HCT116 (cell line): ENCODE results near the gene KCNMB1.

Experiments used
- CBX3 ChIP-seq: IDR thresholded peaks from 2 replicates; pipeline ENCODE4 v1.6.1; 2012; ENCODE audit warnings: low read depth
- CTCF ChIP-seq, 3 experiments: fragments of 200-600 bp in 1 of 3; sonication (generic) in 1 of 3; IDR thresholded peaks in 2 of 3; conservative IDR thresholded peaks in 1 of 3; 2 replicates each; pipeline ENCODE4 v1.5.1; 2012 to 2017; ENCODE audit warnings: low read depth in 2 of 3, low read length in 2 of 3, antibody characterized with exemption in 1 of 3, borderline replicate concordance in 1 of 3, control low read depth in 1 of 3, mild to moderate bottlenecking in 1 of 3, mixed read lengths in 1 of 3, mixed run types in 1 of 3, moderate library complexity in 1 of 3; ENCODE audit not compliant: insufficient read depth in 1 of 3
- EZH2 ChIP-seq: fragments of 200-600 bp; sonication (generic); IDR thresholded peaks from 2 replicates; pipeline ENCODE4 v1.6.1; 2017; ENCODE audit warnings: antibody characterized with exemption, mixed run types
- EZH2phosphoT487 ChIP-seq: fragments of 200-600 bp; IDR thresholded peaks from 2 replicates; pipeline ENCODE4 v1.6.1; 2018; ENCODE audit warnings: antibody characterized with exemption, borderline replicate concordance
- MAX ChIP-seq: IDR thresholded peaks from 2 replicates; pipeline ENCODE4 v1.6.1; 2012
- POLR2A ChIP-seq: IDR thresholded peaks from 2 replicates; pipeline ENCODE4 v1.7.0; 2011; ENCODE audit warnings: borderline replicate concordance; ENCODE audit not compliant: insufficient read depth, insufficient read length; ENCODE audit errors: extremely low read depth
- POLR2AphosphoS5 ChIP-seq: IDR thresholded peaks from 2 replicates; pipeline ENCODE4 v1.6.1; 2011; ENCODE audit warnings: mild to moderate bottlenecking, low read depth, low read length, moderate library complexity
- RAD21 ChIP-seq: IDR thresholded peaks from 2 replicates; pipeline ENCODE4 v1.6.1; 2012; ENCODE audit warnings: low read depth, mild to moderate bottlenecking
- YY1 ChIP-seq: IDR thresholded peaks from 2 replicates; pipeline ENCODE4 v1.6.1; 2011; ENCODE audit warnings: low read length, low read depth, moderate library complexity, mild to moderate bottlenecking; ENCODE audit not compliant: insufficient replicate concordance; ENCODE audit errors: extremely low read depth

GRCh38 chr5:170366276-170366675 is 22.9 kb downstream of the KCNMB1 start:
- no peak for TF ChIP-seq POLR2A
- no peak for TF ChIP-seq CTCF (IDR thresholded peaks at IDR 0.05 in 2 of 3, conservative IDR thresholded peaks at IDR 0.05 in 1 of 3; ENCODE audit: borderline replicate concordance in 1 of 3, insufficient read depth in 1 of 3, low read depth in 2 of 3, low read length in 2 of 3)
- TF ChIP-seq EZH2 = no peak
- no peak for TF ChIP-seq MAX
- no peak for TF ChIP-seq EZH2phosphoT487
- TF ChIP-seq YY1 = no peak
- no peak for TF ChIP-seq CBX3
- TF ChIP-seq RAD21 = no peak
- no peak for TF ChIP-seq POLR2AphosphoS5
